ENCODE measurements around the gene FAM234A.
"Not testable (repeated sequence)": the region's sequence is repeated elsewhere in the genome, so short reads cannot be mapped to it uniquely, and the experiment has no call there.

Gene FAM234A

DNA sequence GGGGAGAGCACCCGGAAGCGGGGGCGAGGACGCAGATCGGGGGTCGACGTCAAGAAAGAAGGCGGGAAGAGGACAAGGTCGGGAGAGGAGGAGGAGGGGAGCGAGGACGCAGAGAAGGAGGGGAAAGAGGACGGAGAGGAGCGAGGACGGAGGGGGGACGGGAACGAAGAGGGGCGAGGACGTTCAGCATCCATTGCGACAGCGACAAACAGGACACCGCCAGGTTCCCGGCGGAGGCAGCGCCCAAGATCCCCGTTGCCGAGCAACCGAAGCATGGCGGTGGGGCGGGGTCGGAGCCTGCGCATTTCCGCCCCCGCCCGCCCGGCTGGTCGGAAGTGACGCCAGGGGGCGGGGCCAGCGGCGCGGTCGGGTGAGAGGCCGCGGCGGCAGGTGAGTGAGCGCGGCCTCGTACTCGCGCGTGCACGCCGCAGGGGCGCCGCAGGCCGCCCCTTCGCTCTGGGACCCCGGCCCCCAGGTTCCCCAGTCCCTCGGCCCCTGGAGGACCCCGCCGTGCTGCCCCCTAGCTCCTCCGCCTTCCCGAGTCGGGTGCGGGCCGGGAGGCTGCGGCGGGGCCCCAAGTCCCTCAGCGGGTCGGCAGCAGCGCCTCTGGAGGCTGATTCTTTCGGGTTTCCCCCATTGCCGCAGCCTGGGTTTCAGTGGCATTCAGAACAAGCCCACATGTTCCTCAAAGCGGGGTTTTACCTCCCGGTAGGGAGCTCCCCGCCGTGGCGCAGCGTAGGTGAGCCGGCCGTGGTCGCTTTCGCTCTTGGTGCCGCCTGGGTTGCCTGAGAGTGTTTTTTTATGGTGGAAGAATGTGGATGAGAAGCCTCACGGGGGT is at the start of gene FAM234A:
Gene FAM234A, plus strand, starts transcription at position 354 of the 838 bp plus-strand sequence. CDS start 19,593 bp downstream, outside the sequence.
- Mint-ChIP-seq H3K27me3 (no peaks in the 10 kb centered on the region), H3K4me3 (peak within 1 kb of the TSS; percentile 93 to 96), H3K9me3 (peaks cover 0 to 2% of the 10 kb centered on the region in 2 donors), H3K4me1 (peaks cover 11 to 22% of the 10 kb centered on the region in 2 donors), H3K27ac (peak within 1 kb of the TSS; percentile 97), H3K36me3 (peaks cover 8 to 14% of the 10 kb centered on the region in 2 donors)
- ATAC-seq (replicated peaks): peak; percentile 90 to 92
- peak; percentile 94 for DNase-seq

GRCh38 chr16:185213-185612 is 49.4 kb upstream of the FAM234A start:
- Mint-ChIP-seq H3K4me3 (no peak overlapping the region), H3K27me3 (no peaks in the 10 kb centered on the region), H3K4me1 (peaks cover 10 to 12% of the 10 kb centered on the region in 2 donors), H3K9me3 (no peaks in the 10 kb centered on the region), H3K27ac (peak overlapping the region; percentile 68), H3K36me3 (peaks cover 24 to 38% of the 10 kb centered on the region in 2 donors)
- no peak for ATAC-seq (replicated peaks)
- no peak for DNase-seq

DNA sequence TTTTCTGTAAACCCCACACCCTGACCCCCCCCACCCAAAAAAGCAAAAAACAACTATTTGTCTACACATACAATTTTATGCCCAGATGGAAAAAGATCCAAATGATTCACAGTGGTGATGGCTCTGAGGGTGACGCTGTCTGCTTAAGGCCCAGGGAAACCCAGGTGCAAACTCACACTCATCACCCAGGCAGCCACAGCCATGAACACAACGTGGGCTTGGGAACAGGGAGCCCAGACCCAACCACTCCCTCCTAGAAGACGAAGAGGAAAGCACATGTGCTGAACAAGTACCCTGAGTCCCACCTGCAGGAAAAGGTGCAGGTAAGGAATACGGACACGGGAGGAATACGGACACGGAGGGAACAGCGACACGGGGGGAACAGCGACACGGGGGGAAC is 48.9 kb upstream of the FAM234A start:
- no peak overlapping the region for H3K4me3 Mint-ChIP-seq
- H3K27me3 Mint-ChIP-seq: no peaks in the 10 kb centered on the region
- H3K9me3 Mint-ChIP-seq: no peaks in the 10 kb centered on the region
- no peak overlapping the region for H3K27ac Mint-ChIP-seq
- ATAC-seq (replicated peaks): no peak
- no peak for DNase-seq
- H3K36me3 Mint-ChIP-seq: peaks cover 27 to 40% of the 10 kb centered on the region in 2 donors
- H3K4me1 Mint-ChIP-seq: peaks cover 10 to 12% of the 10 kb centered on the region in 2 donors

DNA sequence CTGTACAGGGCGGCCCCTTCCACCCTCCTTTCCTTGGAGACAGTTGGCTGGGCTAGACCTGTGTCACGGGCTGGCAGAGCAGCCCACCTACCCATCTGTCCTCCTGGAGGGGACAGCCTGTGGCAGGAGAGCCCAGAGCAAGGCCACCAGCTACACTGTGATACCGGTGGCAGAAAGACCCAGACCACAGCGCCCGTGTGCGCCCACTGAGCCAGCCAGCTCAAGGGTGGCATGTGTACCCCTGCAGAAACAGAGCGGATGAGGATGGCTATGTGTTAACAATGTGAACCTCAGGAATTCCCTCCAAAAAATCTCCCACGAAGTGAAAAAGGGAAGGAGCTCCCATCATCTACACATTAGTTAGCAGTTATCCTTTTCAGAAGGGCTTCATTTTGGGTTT is 47.3 kb upstream of the FAM234A start:
- Mint-ChIP-seq H3K4me1 (peaks cover 0 to 3% of the 10 kb centered on the region in 2 donors), H3K36me3 (peaks cover 37 to 55% of the 10 kb centered on the region in 2 donors), H3K27ac (no peak overlapping the region), H3K27me3 (no peaks in the 10 kb centered on the region), H3K9me3 (no peaks in the 10 kb centered on the region), H3K4me3 (no peak overlapping the region)
- DNase-seq (no peak), ATAC-seq (replicated peaks) (no peak)

DNA sequence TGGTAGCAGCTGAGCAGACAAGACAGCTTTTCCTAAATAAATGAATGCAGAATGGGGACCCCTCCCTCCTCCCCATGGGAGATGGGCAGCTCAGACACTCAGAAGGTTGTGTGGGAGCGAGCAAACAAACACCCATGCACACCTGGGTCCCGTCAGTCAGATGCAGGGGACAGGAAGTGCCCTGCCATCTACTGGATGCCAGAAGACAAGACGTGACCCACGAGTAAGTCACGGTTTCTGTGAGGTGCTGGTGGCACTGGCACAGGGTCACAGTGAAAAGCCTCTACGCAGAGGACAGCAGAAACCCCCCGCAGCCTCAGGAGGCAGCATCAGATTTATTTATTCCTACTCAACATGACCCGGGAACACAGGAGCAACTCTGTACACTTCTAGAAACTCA is 45.9 kb upstream of the FAM234A start:
- H3K36me3 Mint-ChIP-seq: peaks cover 43 to 57% of the 10 kb centered on the region in 2 donors
- no peak for DNase-seq
- H3K4me3 Mint-ChIP-seq: no peak overlapping the region
- H3K27me3 Mint-ChIP-seq: no peaks in the 10 kb centered on the region
- ATAC-seq (replicated peaks): peak; percentile 62 to 78
- H3K4me1 Mint-ChIP-seq: peaks cover 0 to 3% of the 10 kb centered on the region in 2 donors
- H3K9me3 Mint-ChIP-seq: no peaks in the 10 kb centered on the region
- H3K27ac Mint-ChIP-seq: peak overlapping the region; percentile 37

GRCh38 chr16:189604-190186 is 44.9 kb upstream of the FAM234A start:
- DNase-seq: no peak

DNA sequence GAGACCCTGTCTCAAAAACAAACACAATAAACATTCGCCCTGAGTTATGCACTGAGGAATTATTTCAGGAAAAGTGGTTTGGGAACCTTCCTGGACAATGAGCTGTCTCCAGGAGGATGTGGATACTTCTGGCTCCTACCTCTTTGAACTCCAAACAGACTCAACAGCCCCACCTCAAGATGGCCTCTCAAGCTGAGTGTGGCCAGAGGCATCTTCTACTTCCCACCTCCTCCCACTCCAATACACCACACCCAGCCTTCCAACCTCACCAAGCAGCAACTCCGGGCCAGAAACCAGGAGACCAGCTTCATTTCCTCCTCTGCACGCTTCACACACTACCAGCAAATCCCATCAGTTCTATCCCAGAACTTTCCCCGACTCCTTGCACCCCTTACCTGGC is 42.8 kb upstream of the FAM234A start:
- ATAC-seq (replicated peaks) (no peak), DNase-seq (no peak)
- Mint-ChIP-seq H3K27ac (peak overlapping the region; percentile 42), H3K4me3 (peak overlapping the region in 1 of 2 donors; percentile 28), H3K4me1 (no peaks in the 10 kb centered on the region), H3K9me3 (no peaks in the 10 kb centered on the region), H3K36me3 (peaks cover 44 to 59% of the 10 kb centered on the region in 2 donors), H3K27me3 (no peaks in the 10 kb centered on the region)

More at GRCh38 chr16:189604-190186, 44.9 kb upstream of the FAM234A start:
- peaks cover 50 to 62% of the 10 kb centered on the region in 2 donors for H3K36me3 Mint-ChIP-seq
- H3K4me3 Mint-ChIP-seq: no peak overlapping the region
- H3K27ac Mint-ChIP-seq: peak overlapping the region; percentile 88
- peaks cover 0 to 3% of the 10 kb centered on the region in 2 donors for H3K4me1 Mint-ChIP-seq
- no peaks in the 10 kb centered on the region for H3K27me3 Mint-ChIP-seq
- H3K9me3 Mint-ChIP-seq: no peaks in the 10 kb centered on the region
- no peak for ATAC-seq (replicated peaks)

DNA sequence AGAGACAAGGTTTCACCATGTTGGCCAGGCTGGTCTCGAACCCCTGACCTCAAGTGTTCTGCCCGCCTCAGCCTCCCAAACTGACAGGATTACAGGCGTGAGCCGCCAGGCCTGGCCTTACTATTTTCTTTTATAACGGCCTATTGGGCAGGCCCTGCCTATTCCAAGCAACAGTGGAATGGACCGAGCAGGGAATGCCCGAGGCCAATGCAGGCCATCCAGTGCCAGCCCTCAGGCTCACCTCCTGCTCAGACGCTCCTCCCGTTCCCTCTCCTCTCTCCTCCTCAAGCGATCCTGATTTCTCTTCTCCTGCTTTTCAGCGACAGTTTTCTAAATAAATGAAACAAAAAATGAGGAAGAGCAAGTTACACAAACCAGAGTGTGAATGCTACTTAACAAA is 41.9 kb upstream of the FAM234A start:
- Mint-ChIP-seq H3K27me3 (no peaks in the 10 kb centered on the region), H3K27ac (no peak overlapping the region), H3K36me3 (peaks cover 49 to 58% of the 10 kb centered on the region in 2 donors), H3K4me3 (no peak overlapping the region), H3K4me1 (no peaks in the 10 kb centered on the region), H3K9me3 (no peaks in the 10 kb centered on the region)
- ATAC-seq (replicated peaks) (no peak), DNase-seq (no peak)

GRCh38 chr16:193441-193840 is 41.2 kb upstream of the FAM234A start:
- no peaks in the 10 kb centered on the region for H3K27me3 Mint-ChIP-seq
- H3K36me3 Mint-ChIP-seq: peaks cover 50 to 60% of the 10 kb centered on the region in 2 donors
- no peaks in the 10 kb centered on the region for H3K4me1 Mint-ChIP-seq
- no peak for DNase-seq
- H3K9me3 Mint-ChIP-seq: no peaks in the 10 kb centered on the region
- no peak for ATAC-seq (replicated peaks)
- no peak overlapping the region for H3K4me3 Mint-ChIP-seq
- H3K27ac Mint-ChIP-seq: no peak overlapping the region

DNA sequence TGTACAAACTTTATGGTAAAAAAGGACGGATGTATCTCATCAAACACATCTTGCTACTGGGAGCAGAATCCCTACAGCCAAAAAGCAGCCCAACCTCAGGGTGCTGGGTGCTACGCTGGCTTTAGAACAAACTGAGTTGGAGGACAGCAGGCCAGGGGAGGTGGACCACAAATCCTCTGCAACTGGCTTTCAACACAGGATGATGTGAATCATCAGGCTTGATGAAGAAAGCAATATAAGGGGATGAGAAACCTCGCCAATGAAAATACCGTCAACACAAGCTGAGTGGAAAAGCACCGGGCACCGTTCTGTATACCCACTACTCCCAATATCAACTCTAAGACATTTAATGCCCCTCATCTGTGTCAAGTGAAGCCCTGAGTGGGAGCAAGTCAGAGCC is 40.1 kb upstream of the FAM234A start:
- ATAC-seq (replicated peaks) (no peak), DNase-seq (no peak)
- H3K27ac Mint-ChIP-seq: no peak overlapping the region
- H3K36me3 Mint-ChIP-seq: peaks cover 47 to 52% of the 10 kb centered on the region in 2 donors
- no peaks in the 10 kb centered on the region for H3K27me3 Mint-ChIP-seq
- no peak overlapping the region for H3K4me3 Mint-ChIP-seq
- H3K9me3 Mint-ChIP-seq: no peaks in the 10 kb centered on the region
- no peaks in the 10 kb centered on the region for H3K4me1 Mint-ChIP-seq

- Mint-ChIP-seq H3K9me3 (no peaks in the 10 kb centered on the region), H3K4me3 (no peak overlapping the region), H3K4me1 (no peaks in the 10 kb centered on the region), H3K27me3 (no peaks in the 10 kb centered on the region), H3K27ac (no peak overlapping the region), H3K36me3 (peaks cover 20 to 32% of the 10 kb centered on the region in 2 donors)
- ATAC-seq (replicated peaks) (no peak), DNase-seq (no peak)
These were observed 34.2 kb upstream of the FAM234A start for GRCh38 chr16:200388-200787.

- Mint-ChIP-seq H3K4me3 (no peak overlapping the region), H3K27ac (no peak overlapping the region), H3K4me1 (no peaks in the 10 kb centered on the region), H3K9me3 (no peaks in the 10 kb centered on the region), H3K36me3 (peaks cover 25 to 36% of the 10 kb centered on the region in 2 donors), H3K27me3 (no peaks in the 10 kb centered on the region)
- no peak for DNase-seq
- ATAC-seq (replicated peaks): no peak
These were observed 31.4 kb upstream of the FAM234A start for GRCh38 chr16:203246-203645.

GRCh38 chr16:204046-204445 is 30.6 kb upstream of the FAM234A start:
- H3K4me3 Mint-ChIP-seq; H3K27me3 Mint-ChIP-seq; H3K9me3 Mint-ChIP-seq; ATAC-seq (replicated peaks); H3K27ac Mint-ChIP-seq; DNase-seq; H3K4me1 Mint-ChIP-seq: not testable (repeated sequence)
- peaks cover 28 to 36% of the 10 kb centered on the region in 2 donors for H3K36me3 Mint-ChIP-seq

- DNase-seq; H3K27ac Mint-ChIP-seq; ATAC-seq (replicated peaks); H3K9me3 Mint-ChIP-seq; H3K4me3 Mint-ChIP-seq; H3K27me3 Mint-ChIP-seq: not testable (repeated sequence)
- Mint-ChIP-seq H3K36me3 (peaks cover 17 to 34% of the 10 kb centered on the region in 2 donors), H3K4me1 (peaks cover 9 to 12% of the 10 kb centered on the region in 2 donors)
These were observed 25.3 kb upstream of the FAM234A start for GRCh38 chr16:209359-209758.
